K562 (cell line): ENCODE measurements around the gene NFATC2. TPM values are rescaled to one million over a fixed set of nuclear protein-coding genes. Genes with fewer than 3 reads are reported as not detected.
A peak's percentile ranks its signal among the peaks of the same experiment; 100 is the strongest.

Experiments used
- CHD1 ChIP-seq: fragments of 200-600 bp; sonication (generic); IDR thresholded peaks from one replicate; pipeline ENCODE4 v1.6.1; 2012; ENCODE audit warnings: mild to moderate bottlenecking, moderate library complexity, low read length, inconsistent platforms
- GABPA ChIP-seq: fragments of 200-800 bp; sonication (Bioruptor generic); conservative IDR thresholded peaks from 2 replicates; pipeline ENCODE4 v1.6.1; 2016; ENCODE audit warnings: low read depth, missing genetic modification characterization, missing compliant biosample characterization
- MYC ChIP-seq, 2 experiments: fragments of 250-450 bp in 1 of 2; sonication (Bioruptor Pico) in 1 of 2; IDR thresholded peaks; 2 replicates each; pipeline versions ENCODE4 v1.5.1 to v1.6.1; 2012 to 2021; ENCODE audit warnings: low read depth in 2 of 2, borderline replicate concordance in 1 of 2, improper control_type of control experiment in 1 of 2, low read length in 1 of 2, mild to moderate bottlenecking in 1 of 2, moderate library complexity in 1 of 2
- NCOR1 ChIP-seq: fragments of 450-650 bp; IDR thresholded peaks from 2 replicates; pipeline ENCODE4 v1.6.1; 2016; ENCODE audit warnings: mild to moderate bottlenecking, moderate library complexity
- NFRKB ChIP-seq: fragments of 450-650 bp; IDR thresholded peaks from 2 replicates; pipeline ENCODE4 v1.6.1; 2016; ENCODE audit warnings: low read depth
- POLR2A ChIP-seq: fragments of 450-650 bp; conservative IDR thresholded peaks from 2 replicates; pipeline ENCODE4 v1.6.1; 2016
- POLR2H ChIP-seq: IDR thresholded peaks from 2 replicates; pipeline ENCODE4 v1.6.1; 2016; ENCODE audit warnings: missing genetic modification characterization, low read depth, mild to moderate bottlenecking, control low read depth, missing compliant biosample characterization, moderate library complexity
- SFPQ ChIP-seq: fragments of 200-400 bp; formaldehyde crosslinking; IDR thresholded peaks from 2 replicates; pipeline ENCODE4 v1.6.1; 2017; ENCODE audit warnings: mild to moderate bottlenecking, low read depth, low read length, moderate library complexity
- SMAD3 ChIP-seq: fragments of 450-650 bp; formaldehyde crosslinking; conservative IDR thresholded peaks from 2 replicates; pipeline ENCODE4 v1.4.0; 2020; ENCODE audit warnings: mild to moderate bottlenecking
- SMARCA4 ChIP-seq: fragments of 450-650 bp; IDR thresholded peaks from 2 replicates; pipeline ENCODE4 v1.6.1; 2016
- SREBF1 ChIP-seq: fragments of 150-350 bp; IDR thresholded peaks from 2 replicates; pipeline ENCODE4 v1.6.1; 2014; ENCODE audit warnings: antibody characterized with exemption, low read depth, low read length, borderline replicate concordance
- SRSF9 ChIP-seq: fragments of 200-400 bp; formaldehyde crosslinking; IDR thresholded peaks from 2 replicates; pipeline ENCODE4 v1.6.1; 2017; ENCODE audit warnings: low read depth, low read length, borderline replicate concordance
- STAG1 ChIP-seq: sonication (generic); formaldehyde crosslinking; IDR thresholded peaks from 2 replicates; pipeline ENCODE4 v1.5.0; 2020; ENCODE audit warnings: missing genetic modification reagents, borderline replicate concordance
- TBP ChIP-seq: optimal IDR thresholded peaks from 2 replicates; pipeline ENCODE3; 2011; ENCODE audit warnings: low read depth, low read length, improper control_type of control experiment
- USF2 ChIP-seq: sonication (generic); formaldehyde crosslinking; IDR thresholded peaks from 2 replicates; pipeline ENCODE4 v1.5.0; 2020; ENCODE audit warnings: missing genetic modification reagents
- ZNF217 ChIP-seq: sonication (generic); formaldehyde crosslinking; IDR thresholded peaks from 2 replicates; pipeline ENCODE4 v1.8.0; 2022; ENCODE audit warnings: mild to moderate bottlenecking, missing genetic modification reagents
- ZNF318 ChIP-seq, 2 experiments: fragments of 450-650 bp; IDR thresholded peaks; 2 replicates each; pipeline ENCODE4 v1.6.1; 2016; ENCODE audit warnings: mild to moderate bottlenecking in 2 of 2, borderline replicate concordance in 1 of 2, low read depth in 1 of 2, moderate library complexity in 1 of 2
- polyA plus RNA-seq, 8 experiments: library from polyadenylated mRNA; depleted of rRNA in 4 of 8; stranded (reverse) in 5 of 8; unstranded in 3 of 8; fragments of >200 nt; fragmentation: Nextera tagmentation in 2 of 8; fragmentation: Illumina TruSeq in 1 of 8; extraction: Ambion mirVana in 2 of 8; extraction: Trizol in 1 of 8; gene quantifications; 2 replicates each; pipeline versions ENCODE4 v1.2.1 to v1.2.3, GENCODE V29; 2011 to 2014; ENCODE audit warnings: inconsistent platforms in 1 of 8, missing spikeins in 1 of 8
- total RNA-seq, 7 experiments: library from RNA; depleted of rRNA in 6 of 7; stranded (reverse); fragments of >200 nt in 6 of 7; fragmentation: Illumina TruSeq in 2 of 7; extraction: Trizol in 2 of 7; gene quantifications; 2 replicates each; pipeline versions ENCODE4 v1.2.1 to v1.2.3, GENCODE V29; 2011 to 2021; ENCODE audit warnings: low replicate concordance in 1 of 7

The NFATC2 gene
- total and polyA plus RNA-seq, 9 of the 15 experiments (the other 6 are each of a cell fraction or from before 2014, with no cell fraction given) = 1.9 to 11.2 (median 3.0) TPM

GRCh38 chr20:51379601-51380341 is 162.7 kb downstream of the NFATC2 start (continued):
- TF ChIP-seq NCOR1 = peak; percentile 16; the same call in 1 of the 2 replicates
- peak; percentile 29; the same call in 1 of the 2 replicates for TF ChIP-seq NFRKB
- TF ChIP-seq USF2 = no peak
- no peak for TF ChIP-seq STAG1 (CRISPR knock-in tag)
- TF ChIP-seq SRSF9 = no peak
- TF ChIP-seq ZNF217 (CRISPR knock-in tag) = no peak
- no peak for TF ChIP-seq SMAD3
- TF ChIP-seq TBP = peak; percentile 29
- no peak for TF ChIP-seq GABPA (tag)
- no peak for TF ChIP-seq SFPQ
- TF ChIP-seq POLR2H (tag) = no peak
- TF ChIP-seq POLR2A = 0 out of 2 replicates have a peak, but pooled peaks have one; percentile 44
- TF ChIP-seq SMARCA4 = 0 out of 2 replicates have a peak, but pooled peaks have one; percentile 17
- TF ChIP-seq MYC (IDR thresholded peaks at IDR 0.05; ENCODE audit: low read depth, low read length) = no peak
- no peak for TF ChIP-seq MYC (CRISPR knock-in tag; IDR thresholded peaks at IDR 0.05; ENCODE audit: borderline replicate concordance, low read depth)
- TF ChIP-seq ZNF318 (IDR thresholded peaks at IDR 0.05; ENCODE audit: borderline replicate concordance in 1 of 2, low read depth in 1 of 2) = no peak
- TF ChIP-seq SREBF1 = no peak
- no peak for TF ChIP-seq CHD1
